Right lobe of liver (tissue), 6 donors: ENCODE data around the gene GALNS. TPM values are rescaled to one million over a fixed set of nuclear protein-coding genes. Genes with fewer than 3 reads are reported as not detected.
A peak's percentile ranks its signal among the peaks of the same experiment; 100 is the strongest.

Experiments used
- ATAC-seq, 4 donors: fragments of 200-7000 bp; cut with Tn5 transposase; one replicate each; pipeline ENCODE4 v1.9.1; 2020; ENCODE audit warnings: mild to moderate bottlenecking in 4 of 4, moderate library complexity in 4 of 4
- DNase-seq, 3 donors: peaks; one replicate each; pipeline ENCODE4 v3.0.0-alpha.2; 2020
- H3K27ac ChIP-seq, 3 donors: fragments of 200-600 bp; one replicate each; pipeline ENCODE4 v1.8.0; 2022
- H3K27me3 ChIP-seq, 2 donors: fragments of 200-600 bp; one replicate each; pipeline ENCODE4 v1.8.0; 2022
- H3K36me3 ChIP-seq, 4 donors: fragments of 200-600 bp; sonication (generic) in 1 of 4; one replicate each; pipeline versions ENCODE4 v1.5.1 to v1.8.0; 2017 to 2022; ENCODE audit warnings: control low read depth in 1 of 4
- H3K4me1 ChIP-seq, 4 donors: fragments of 200-600 bp; sonication (generic) in 1 of 4; one replicate each; pipeline versions ENCODE4 v1.5.1 to v1.8.0; 2017 to 2022; ENCODE audit warnings: control low read depth in 1 of 4
- H3K4me3 ChIP-seq, 3 donors: fragments of 200-600 bp; one replicate each; pipeline ENCODE4 v1.8.0; 2022
- H3K9me3 ChIP-seq, 4 donors: fragments of 200-600 bp; sonication (generic) in 1 of 4; one replicate each; pipeline versions ENCODE4 v1.5.1 to v1.8.0; 2017 to 2022; ENCODE audit warnings: control low read depth in 1 of 4
- CTCF ChIP-seq, 4 donors: fragments of 200-600 bp in 3 of 4; fragments of 450-650 bp in 1 of 4; IDR thresholded peaks; one replicate each; pipeline versions ENCODE4 v1.5.1 to v1.8.0; 2016 to 2022; ENCODE audit warnings: antibody characterized with exemption in 4 of 4, mild to moderate bottlenecking in 2 of 4
- POLR2A ChIP-seq: fragments of 450-650 bp; IDR thresholded peaks from one replicate; pipeline ENCODE4 v1.6.1; 2017; ENCODE audit warnings: antibody characterized with exemption, mild to moderate bottlenecking
- WGBS: methylation state at CpG from one replicate; pipeline ENCODE4 v1.1.6; 2018; ENCODE audit warnings: low coverage, low lambda C conversion rate; ENCODE audit not compliant: insufficient coverage; ENCODE audit errors: missing lambda C conversion rate; 5-methylcytosine and 5-hydroxymethylcytosine counted together
- intact Hi-C, 2 donors: fragments of 100-400 bp; cut with DNase I; formaldehyde crosslinking; loops; one replicate each; pipeline versions ENCODE4 v1.11.2 to v1.14.1; 2022
- total RNA-seq, 6 experiments: library from RNA; depleted of rRNA in 2 of 6; stranded (reverse); fragments of >200 nt in 2 of 6; fragmentation: NEBNext Ultra II Directional in 3 of 6; extraction: Animal tissue kit (Norgen Biotek cat#: 25700) in 3 of 6; gene quantifications; one replicate each; pipeline versions ENCODE4 v1.1.0 to v1.2.4, GENCODE V29; 2016 to 2023
- donor health status: DM: no; HTN: yes; CAD: no.
- donor health status: DM: no; HTN: no; CAD: no.
- donor health status: DM: no; HTN: no; CAD: no.
- donor health status: DM: no; HTN: yes; CAD: no.
- donor health status: DM: no; HTN: yes; CAD: no.

The GALNS gene
- total RNA-seq, 6 experiments from 2014 or later = 9.2 to 20.6 (median 16.5) TPM

- no peak for TF ChIP-seq CTCF (IDR thresholded peaks at IDR 0.05)
- TF ChIP-seq POLR2A = no peak
- DNase-seq = no peak
- intact Hi-C loops = no loop called here
- ATAC-seq = peak in 3 of 4 donors; percentile 1 to 46 (median 13)
- H3K27me3 ChIP-seq = no peaks in the 10 kb centered on the region
- H3K9me3 ChIP-seq = no peaks in the 10 kb centered on the region
- no CpG with 5 or more reads among the region's 9 CpGs for WGBS
- H3K27ac ChIP-seq = no peak overlapping the region
- H3K4me3 ChIP-seq = no peak overlapping the region
- no peaks in the 10 kb centered on the region for H3K36me3 ChIP-seq
- peaks cover 0 to 45% (median 17%) of the 10 kb centered on the region in 4 donors for H3K4me1 ChIP-seq
These were observed 91.8 kb downstream of the GALNS start for GRCh38 chr16:88764913-88765349.

GRCh38 chr16:88764080-88764479, 92.7 kb downstream of the GALNS start:
- ATAC-seq = no peak
- no peaks in the 10 kb centered on the region for H3K36me3 ChIP-seq
- DNase-seq = no peak
- peak overlapping the region in 1 of 3 donors; percentile 75 for H3K27ac ChIP-seq
- 100% methylated on average over 2 of the region's 19 CpGs for WGBS
- TF ChIP-seq CTCF (IDR thresholded peaks at IDR 0.05) = no peak
- no peaks in the 10 kb centered on the region for H3K27me3 ChIP-seq
- peaks cover 0 to 52% (median 21%) of the 10 kb centered on the region in 4 donors for H3K4me1 ChIP-seq
- intact Hi-C loops = no loop called here
- H3K9me3 ChIP-seq = no peaks in the 10 kb centered on the region
- H3K4me3 ChIP-seq = no peak overlapping the region

Other genes starting within 250 kb of the GALNS start
- not detected for gene IL17C, start 218.4 kb downstream of the GALNS start, total RNA-seq
- gene CYBA, start 205.9 kb downstream of the GALNS start, total RNA-seq = 10 to 100 TPM; 22.8 to 70.0 (median 41.3) TPM
- 10 to 100 TPM; 10.2 to 57.1 (median 15.2) TPM for gene MVD, start 193.9 kb downstream of the GALNS start, total RNA-seq
- under 1 TPM; 0.15 to 0.98 (median 0.35) TPM for gene SNAI3, start 170.4 kb downstream of the GALNS start, total RNA-seq
- gene RNF166, start 150.5 kb downstream of the GALNS start, total RNA-seq = 10 to 100 TPM in 2 of 6 experiments, 1 to 10 TPM in 4; 8.1 to 12.8 (median 10.0) TPM
- 1 to 10 TPM; 5.0 to 9.5 (median 8.2) TPM for gene CTU2, start 150.4 kb downstream of the GALNS start, total RNA-seq
- gene PIEZO1, start 71.7 kb downstream of the GALNS start, total RNA-seq = 10 to 100 TPM; 48.9 to 91.9 (median 64.4) TPM
- 1 to 10 TPM in 2 of 6 experiments, under 1 TPM in 4; 0.22 to 9.6 (median 0.42) TPM for gene CDT1, start 53.2 kb downstream of the GALNS start, total RNA-seq
- gene APRT, start 45.0 kb downstream of the GALNS start, total RNA-seq = 100 to 1,000 TPM in 2 of 6 experiments, 10 to 100 TPM in 4; 61.4 to 120 (median 74.1) TPM
- 10 to 100 TPM; 15.1 to 25.5 (median 20.1) TPM for gene TRAPPC2L, start 180 bp upstream of the GALNS start, total RNA-seq
- gene PABPN1L, start 9.7 kb upstream of the GALNS start, total RNA-seq = under 1 TPM in 1 of 6 experiments, not detected in 5; 0.37 TPM
- gene CBFA2T3, start 120.3 kb upstream of the GALNS start, total RNA-seq = 1 to 10 TPM; 2.5 to 9.8 (median 4.2) TPM
- gene ACSF3, start 236.9 kb upstream of the GALNS start, total RNA-seq = 10 to 100 TPM; 20.2 to 33.6 (median 29.4) TPM